Measurements from ENCODE around the gene CCDC141.
A peak's percentile ranks its signal among the peaks of the same experiment; 100 is the strongest.
"Not testable (repeated sequence)": the region's sequence is repeated elsewhere in the genome, so short reads cannot be mapped to it uniquely, and the experiment has no call there.

The CCDC141 gene

DNA sequence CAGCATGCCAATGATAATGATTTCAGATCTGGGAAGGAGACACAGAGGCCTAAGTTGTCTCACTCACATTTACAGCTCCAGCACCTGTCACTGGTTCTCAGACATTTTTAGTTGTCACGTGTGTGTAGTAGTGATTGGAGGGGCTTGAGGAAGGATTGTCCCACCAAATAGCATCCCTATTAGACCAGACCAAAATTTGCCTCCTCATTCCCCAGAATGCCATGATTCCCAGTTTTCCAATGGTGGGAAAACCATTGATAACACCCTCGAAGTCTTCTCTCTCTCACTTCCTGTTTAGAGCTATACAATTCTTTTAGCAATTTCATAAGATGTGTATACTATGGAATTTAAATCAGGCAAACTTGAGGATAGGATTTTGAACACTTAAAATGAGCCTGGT is 52.5 kb downstream of the CCDC141 start:
- no peak for TF ChIP-seq CTCF (IDR thresholded peaks at IDR 0.05; ENCODE audit: control insufficient read depth, extremely low read depth, insufficient read depth)
- DNase-seq (ENCODE audit: low read depth), result no peak
- H3K4me3 ChIP-seq (ENCODE audit: low read depth, low read length), result no peak overlapping the region

- H3K4me3 ChIP-seq (ENCODE audit: low read depth, low read length), result no peak overlapping the region
- no peak for DNase-seq (ENCODE audit: low read depth)
- no peak for TF ChIP-seq CTCF (IDR thresholded peaks at IDR 0.05; ENCODE audit: control insufficient read depth, extremely low read depth, insufficient read depth)
Measured at GRCh38 chr2:178997067-178997466, 52.9 kb downstream of the CCDC141 start.

DNA sequence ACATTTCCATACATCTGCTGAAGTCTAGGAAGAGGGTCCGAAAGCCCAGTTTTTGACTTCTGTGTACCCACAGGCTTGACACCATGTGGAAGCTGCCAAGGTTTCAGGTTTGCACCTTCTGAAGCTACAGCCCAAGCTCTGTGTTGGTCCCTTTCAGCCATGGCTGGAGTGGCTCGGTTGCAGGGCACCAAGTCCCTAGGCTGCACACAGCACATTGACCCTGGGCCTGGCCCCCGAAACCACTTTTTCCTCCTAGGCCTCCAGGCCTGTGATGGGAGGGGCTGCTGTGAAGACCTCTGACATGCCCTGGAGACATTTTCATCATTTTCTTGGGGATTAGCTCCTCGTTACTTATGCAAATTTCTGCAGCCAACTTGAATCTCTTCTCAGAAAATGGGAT is 55.7 kb downstream of the CCDC141 start:
- H3K4me3 ChIP-seq (ENCODE audit: low read depth, low read length), result no peak overlapping the region
- DNase-seq (ENCODE audit: low read depth), result no peak
- no peak for TF ChIP-seq CTCF (IDR thresholded peaks at IDR 0.05; ENCODE audit: control insufficient read depth, extremely low read depth, insufficient read depth)

- no peak overlapping the region for H3K4me3 ChIP-seq (ENCODE audit: low read depth, low read length)
- no peak for TF ChIP-seq CTCF (IDR thresholded peaks at IDR 0.05; ENCODE audit: control insufficient read depth, extremely low read depth, insufficient read depth)
- DNase-seq (ENCODE audit: low read depth), result no peak
Measured at GRCh38 chr2:178993788-178994187, 56.1 kb downstream of the CCDC141 start.

DNA sequence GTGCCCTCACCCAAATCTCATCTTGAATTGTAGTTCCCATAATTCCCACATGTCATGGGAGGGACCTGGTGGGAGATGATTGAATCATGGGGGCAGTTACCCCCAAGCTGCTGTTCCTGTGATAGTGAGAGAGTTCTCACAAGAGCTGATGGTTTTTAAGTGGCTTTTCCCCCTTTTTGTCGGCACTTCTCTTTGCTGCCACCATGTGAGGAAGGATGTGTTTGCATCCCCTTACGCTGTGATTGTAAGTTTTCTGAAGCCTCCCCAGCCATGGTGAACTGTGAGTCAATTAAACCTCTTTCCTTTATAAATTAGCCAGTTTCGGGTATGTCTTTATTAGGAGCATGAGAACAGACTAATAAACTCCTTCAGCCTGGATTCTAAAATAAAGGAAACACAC is 57.2 kb downstream of the CCDC141 start:
- DNase-seq (ENCODE audit: low read depth); H3K4me3 ChIP-seq (ENCODE audit: low read depth, low read length): not testable (repeated sequence)
- peak; percentile 37 for TF ChIP-seq CTCF (IDR thresholded peaks at IDR 0.05; ENCODE audit: control insufficient read depth, extremely low read depth, insufficient read depth)

- no peak overlapping the region for H3K4me3 ChIP-seq (ENCODE audit: low read depth, low read length)
- TF ChIP-seq CTCF (IDR thresholded peaks at IDR 0.05; ENCODE audit: control insufficient read depth, extremely low read depth, insufficient read depth), result no peak
- DNase-seq (ENCODE audit: low read depth), result no peak
Measured at GRCh38 chr2:178990533-178991241, 59.2 kb downstream of the CCDC141 start.

GRCh38 chr2:178989424-178989823 is 60.5 kb downstream of the CCDC141 start:
- H3K4me3 ChIP-seq (ENCODE audit: low read depth, low read length); DNase-seq (ENCODE audit: low read depth): not testable (repeated sequence)

DNA sequence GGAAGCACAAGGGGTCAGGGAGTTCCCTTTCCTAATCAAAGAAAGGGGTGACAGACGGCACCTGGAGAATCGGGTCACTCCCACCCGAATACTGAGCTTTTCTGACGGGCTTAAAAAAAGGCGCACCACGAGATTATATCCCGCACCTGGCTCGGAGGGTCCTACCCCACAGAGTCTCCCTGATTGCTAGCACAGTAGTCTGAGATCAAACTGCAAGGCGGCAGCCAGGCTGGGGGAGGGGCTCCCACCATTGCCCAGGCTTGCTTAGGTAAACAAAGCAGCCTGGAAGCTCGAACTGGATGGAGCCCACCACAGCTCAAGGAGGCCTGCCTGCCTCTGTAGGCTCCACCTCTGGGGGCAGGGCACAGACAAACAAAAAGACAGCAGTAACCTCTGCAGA is 67.3 kb downstream of the CCDC141 start:
- not testable (repeated sequence) for DNase-seq (ENCODE audit: low read depth); H3K4me3 ChIP-seq (ENCODE audit: low read depth, low read length)
